Gastroesophageal sphincter (tissue), 4 donors: Measurements from ENCODE around the gene MAPK11. TPM values are rescaled to one million over a fixed set of nuclear protein-coding genes. Genes with fewer than 3 reads are reported as not detected.

Experiments
- ATAC-seq: fragments of 150-250 bp; one replicate; pipeline ENCODE4 v1.9.1; 2016; ENCODE audit warnings: mild to moderate bottlenecking, moderate library complexity
- H3K27ac ChIP-seq, 4 donors: fragments of 200-600 bp; sonication (generic) in 3 of 4; 1 replicate in 3 of 4; 2 replicates in 1 of 4; pipeline ENCODE4 v1.5.1; 2016 to 2019
- H3K27me3 ChIP-seq: fragments of 200-600 bp; sonication (generic); one replicate; pipeline ENCODE4 v1.5.1; 2019
- H3K36me3 ChIP-seq, 2 donors: fragments of 200-600 bp; sonication (generic); one replicate each; pipeline ENCODE4 v1.5.1; 2019; ENCODE audit warnings: control low read depth in 1 of 2
- H3K4me1 ChIP-seq, 3 donors: fragments of 200-600 bp; sonication (generic); 1 replicate in 2 of 3; 2 replicates in 1 of 3; pipeline ENCODE4 v1.5.1; 2016 to 2019; ENCODE audit warnings: control low read depth in 2 of 3
- H3K4me3 ChIP-seq, 2 donors: fragments of 200-600 bp; sonication (generic); one replicate each; pipeline ENCODE4 v1.5.1; 2019; ENCODE audit warnings: mild to moderate bottlenecking in 1 of 2, moderate library complexity in 1 of 2
- H3K9me3 ChIP-seq, 3 donors: fragments of 200-600 bp; sonication (generic); one replicate each; pipeline ENCODE4 v1.5.1; 2017 to 2019; ENCODE audit warnings: control low read depth in 2 of 3
- CTCF ChIP-seq, 4 experiments: fragments of 200-600 bp in 2 of 4; fragments of 450-650 bp in 2 of 4; sonication (generic) in 1 of 4; IDR thresholded peaks; one replicate each; pipeline ENCODE4 v1.5.1; 2017 to 2019; ENCODE audit warnings: antibody characterized with exemption in 4 of 4, mild to moderate bottlenecking in 2 of 4, moderate library complexity in 2 of 4
- EP300 ChIP-seq: sonication (generic); formaldehyde crosslinking; IDR thresholded peaks from one replicate; pipeline ENCODE4 v1.6.1; 2017; ENCODE audit warnings: antibody characterized with exemption, mild to moderate bottlenecking
- POLR2A ChIP-seq, 2 donors: fragments of 450-650 bp; IDR thresholded peaks; one replicate each; pipeline ENCODE4 v1.6.1; 2017; ENCODE audit warnings: antibody characterized with exemption in 2 of 2, mild to moderate bottlenecking in 2 of 2, moderate library complexity in 1 of 2
- POLR2AphosphoS5 ChIP-seq: sonication (generic); formaldehyde crosslinking; IDR thresholded peaks from one replicate; pipeline ENCODE4 v1.6.1; 2017; ENCODE audit warnings: antibody characterized with exemption
- WGBS, 2 donors: methylation state at CpG; one replicate each; pipeline ENCODE4 v1.1.5; 2018; ENCODE audit warnings: low coverage in 1 of 2; 5-methylcytosine and 5-hydroxymethylcytosine counted together
- total RNA-seq, 4 donors: library from RNA; depleted of rRNA; stranded (reverse); fragments of >200 nt; gene quantifications; one replicate each; pipeline ENCODE4 v1.1.0, GENCODE V29; 2016

MAPK11 gene
- total RNA-seq, 4 donors from 2014 or later, result 6.8 to 11.5 (median 10.4) TPM

GRCh38 chr22:50267591-50268390, 2.4 kb downstream of the MAPK11 start:
- Histone ChIP-seq H3K27me3 (peaks cover 8% of the 10 kb centered on the region), H3K27ac (peak overlapping the region in 3 of 4 donors; percentile 65 to 82 (median 79)), H3K4me3 (peak overlapping the region; percentile 20 to 46), H3K9me3 (no peaks in the 10 kb centered on the region), H3K4me1 (peaks cover 2 to 67% (median 44%) of the 10 kb centered on the region in 3 donors), H3K36me3 (no peaks in the 10 kb centered on the region)
- TF ChIP-seq POLR2A (IDR thresholded peaks at IDR 0.05) (no peak), EP300 (no peak), CTCF (IDR thresholded peaks at IDR 0.05) (peak in 3 of 4 experiments; percentile 17 to 55 (median 48)), POLR2AphosphoS5 (peak; percentile 9)
- ATAC-seq, result peak; percentile 49
- WGBS, 2 donors, result 17% methylated on average over 1 of the region's 75 CpGs; no CpG with 5 or more reads in 1 of the 2 donors

- TF ChIP-seq EP300 (no peak), POLR2AphosphoS5 (no peak)
- no peaks in the 10 kb centered on the region for H3K9me3 ChIP-seq
- no peak for ATAC-seq
- peaks cover 2 to 68% (median 41%) of the 10 kb centered on the region in 3 donors for H3K4me1 ChIP-seq
- peak overlapping the region in 2 of 4 donors; percentile 56 to 79 for H3K27ac ChIP-seq
- 90% methylated on average over 9 of the region's 37 CpGs; no CpG with 5 or more reads in 1 of the 2 donors for WGBS, 2 donors
- no peaks in the 10 kb centered on the region for H3K36me3 ChIP-seq
- H3K27me3 ChIP-seq, result peaks cover 16% of the 10 kb centered on the region
- peak overlapping the region in 1 of 2 donors; percentile 46 for H3K4me3 ChIP-seq
Measured at GRCh38 chr22:50266994-50267393, 3.2 kb downstream of the MAPK11 start.

- Histone ChIP-seq H3K4me1 (peaks cover 0 to 69% (median 28%) of the 10 kb centered on the region in 3 donors), H3K4me3 (no peak overlapping the region), H3K27ac (no peak overlapping the region), H3K9me3 (no peaks in the 10 kb centered on the region), H3K27me3 (peaks cover 31% of the 10 kb centered on the region), H3K36me3 (no peaks in the 10 kb centered on the region)
- no peak for ATAC-seq
- WGBS, 2 donors, result 77 to 80% methylated on average over 5 to 11 of the region's 15 CpGs
- no peak for TF ChIP-seq EP300
- TF ChIP-seq CTCF (IDR thresholded peaks at IDR 0.05), result no peak
Measured at GRCh38 chr22:50264946-50265669, 5.1 kb downstream of the MAPK11 start.

- TF ChIP-seq EP300 (no peak), POLR2AphosphoS5 (no peak), CTCF (IDR thresholded peaks at IDR 0.05) (no peak), POLR2A (IDR thresholded peaks at IDR 0.05) (no peak)
- no peak for ATAC-seq
- no CpG with 5 or more reads among the region's 15 CpGs for WGBS, 2 donors
- Histone ChIP-seq H3K4me1 (peaks cover 0 to 69% (median 20%) of the 10 kb centered on the region in 3 donors), H3K4me3 (no peak overlapping the region), H3K27ac (no peak overlapping the region), H3K27me3 (peaks cover 40% of the 10 kb centered on the region), H3K9me3 (no peaks in the 10 kb centered on the region), H3K36me3 (no peaks in the 10 kb centered on the region)
Measured at GRCh38 chr22:50264104-50264745, 6.0 kb downstream of the MAPK11 start.

GRCh38 chr22:50262973-50263617, 7.1 kb downstream of the MAPK11 start:
- H3K27ac ChIP-seq, result no peak overlapping the region
- H3K27me3 ChIP-seq, result peaks cover 51% of the 10 kb centered on the region
- no CpG with 5 or more reads among the region's 9 CpGs for WGBS, 2 donors
- H3K4me3 ChIP-seq, result no peak overlapping the region
- no peaks in the 10 kb centered on the region for H3K9me3 ChIP-seq
- ATAC-seq, result no peak
- H3K36me3 ChIP-seq, result no peaks in the 10 kb centered on the region
- TF ChIP-seq CTCF (IDR thresholded peaks at IDR 0.05), result no peak
- no peak for TF ChIP-seq POLR2A (IDR thresholded peaks at IDR 0.05)
- no peak for TF ChIP-seq EP300
- no peak for TF ChIP-seq POLR2AphosphoS5
- H3K4me1 ChIP-seq, result peaks cover 0 to 61% (median 18%) of the 10 kb centered on the region in 3 donors
